ENCODE measurements around the gene C16orf92. TPM values are rescaled to one million over a fixed set of nuclear protein-coding genes. Genes with fewer than 3 reads are reported as not detected.
A peak's percentile ranks its signal among the peaks of the same experiment; 100 is the strongest.

The C16orf92 gene
- total RNA-seq, 1 donor from 2014 or later = not detected

- no peak overlapping the region for H3K27ac ChIP-seq
- peaks cover 7% of the 10 kb centered on the region for H3K27me3 Mint-ChIP-seq (ENCODE audit: insufficient read depth, low read depth)
- H3K79me2 ChIP-seq (ENCODE audit: low read depth) = no peaks in the 10 kb centered on the region
- H3K36me3 Mint-ChIP-seq = peaks cover 3% of the 10 kb centered on the region
- peaks cover 11% of the 10 kb centered on the region for H3K27me3 ChIP-seq
- peaks cover 4% of the 10 kb centered on the region for H4K20me1 ChIP-seq (ENCODE audit: low read depth)
- H3F3A ChIP-seq (ENCODE audit: low read depth) = no peaks in the 10 kb centered on the region
- DNase-seq (ENCODE audit: low spot score) = no peak
- H3K9me3 Mint-ChIP-seq = no peaks in the 10 kb centered on the region
- no peak overlapping the region for H3K4me2 ChIP-seq
- no peak overlapping the region for H2AFZ ChIP-seq (replicated peaks)
- TF ChIP-seq CTCF (IDR thresholded peaks at IDR 0.05) (no peak), EZH2 (IDR thresholded peaks at IDR 0.05) (no peak), EZH2phosphoT487 (IDR thresholded peaks at IDR 0.05) (no peak)
- H3K4me1 Mint-ChIP-seq = peaks cover 6% of the 10 kb centered on the region
- no peaks in the 10 kb centered on the region for H3K4me1 ChIP-seq
- H3K4me3 Mint-ChIP-seq = no peak overlapping the region
- no peaks in the 10 kb centered on the region for H3K9me3 ChIP-seq (ENCODE audit: low read depth)
- H3K4me3 ChIP-seq = no peak overlapping the region
- H3K27ac Mint-ChIP-seq = no peak overlapping the region
- no peaks in the 10 kb centered on the region for H3K36me3 ChIP-seq
- no peak overlapping the region for H3K9ac ChIP-seq
These were observed 18.2 kb upstream of the C16orf92 start for GRCh38 chr16:30004811-30005242.

- H3K36me3 Mint-ChIP-seq = peaks cover 3% of the 10 kb centered on the region
- no peaks in the 10 kb centered on the region for H3K9me3 Mint-ChIP-seq
- DNase-seq (ENCODE audit: low spot score) = peak; percentile 70
- no peaks in the 10 kb centered on the region for H3K79me2 ChIP-seq (ENCODE audit: low read depth)
- no peak overlapping the region for H3K9ac ChIP-seq
- no peak overlapping the region for H3K4me2 ChIP-seq
- H3K4me1 Mint-ChIP-seq = peaks cover 8% of the 10 kb centered on the region
- no peak overlapping the region for H3K4me3 Mint-ChIP-seq
- no peak overlapping the region for H3K4me3 ChIP-seq
- no peak overlapping the region for H3K27ac Mint-ChIP-seq
- H3K9me3 ChIP-seq (ENCODE audit: low read depth) = no peaks in the 10 kb centered on the region
- no peaks in the 10 kb centered on the region for H3F3A ChIP-seq (ENCODE audit: low read depth)
- peaks cover 18% of the 10 kb centered on the region for H3K27me3 ChIP-seq
- no peaks in the 10 kb centered on the region for H3K36me3 ChIP-seq
- no peak for TF ChIP-seq EZH2 (IDR thresholded peaks at IDR 0.05)
- TF ChIP-seq CTCF (IDR thresholded peaks at IDR 0.05) = peak; percentile 80
- TF ChIP-seq EZH2phosphoT487 (IDR thresholded peaks at IDR 0.05) = no peak
- no peak overlapping the region for H3K27ac ChIP-seq
- peaks cover 8% of the 10 kb centered on the region for H3K27me3 Mint-ChIP-seq (ENCODE audit: insufficient read depth, low read depth)
- H4K20me1 ChIP-seq (ENCODE audit: low read depth) = peaks cover 4% of the 10 kb centered on the region
- H2AFZ ChIP-seq (replicated peaks) = no peak overlapping the region
- H3K4me1 ChIP-seq = peaks cover 6% of the 10 kb centered on the region
These were observed 17.5 kb upstream of the C16orf92 start for GRCh38 chr16:30005341-30006094.

GRCh38 chr16:30006095-30006473 is 16.9 kb upstream of the C16orf92 start:
- Histone ChIP-seq H3K9me3 (ENCODE audit: low read depth) (no peaks in the 10 kb centered on the region), H3K79me2 (ENCODE audit: low read depth) (no peaks in the 10 kb centered on the region), H3F3A (ENCODE audit: low read depth) (peaks cover 2% of the 10 kb centered on the region), H3K4me1 (peaks cover 7% of the 10 kb centered on the region), H3K9ac (no peak overlapping the region), H3K36me3 (no peaks in the 10 kb centered on the region), H3K4me2 (no peak overlapping the region), H2AFZ (replicated peaks) (no peak overlapping the region), H3K27me3 (peaks cover 24% of the 10 kb centered on the region), H3K4me3 (no peak overlapping the region), H4K20me1 (ENCODE audit: low read depth) (peaks cover 4% of the 10 kb centered on the region), H3K27ac (no peak overlapping the region)
- Mint-ChIP-seq H3K27me3 (ENCODE audit: insufficient read depth, low read depth) (peaks cover 8% of the 10 kb centered on the region), H3K4me1 (peaks cover 9% of the 10 kb centered on the region), H3K27ac (no peak overlapping the region), H3K4me3 (no peak overlapping the region), H3K9me3 (no peaks in the 10 kb centered on the region), H3K36me3 (peaks cover 3% of the 10 kb centered on the region)
- TF ChIP-seq EZH2phosphoT487 (IDR thresholded peaks at IDR 0.05) (no peak), CTCF (IDR thresholded peaks at IDR 0.05) (no peak), EZH2 (IDR thresholded peaks at IDR 0.05) (no peak)
- no peak for DNase-seq (ENCODE audit: low spot score)

All from neural progenitor cell (in vitro differentiated cells).